HG02571 (cell line): ENCODE results near the gene IFT20.
A peak's percentile ranks its signal among the peaks of the same experiment; 100 is the strongest.

Experiments used
- ATAC-seq: cut with Tn5 transposase; IDR thresholded peaks from one replicate; pipeline ENCODE4 v1.9.1; 2021; ENCODE audit warnings: mild to moderate bottlenecking, moderate library complexity; ENCODE audit not compliant: unreplicated experiment

IFT20 gene

GRCh38 chr17:28338056-28338768, 2.9 kb upstream of the IFT20 start:
- no peak for ATAC-seq

GRCh38 chr17:28335959-28336871, 943 bp upstream of the IFT20 start:
- ATAC-seq = no peak

GRCh38 chr17:28334666-28335200, 539 bp downstream of the IFT20 start:
- ATAC-seq = no peak

- no peak for ATAC-seq
Measured at GRCh38 chr17:28334171-28334570, 1.1 kb downstream of the IFT20 start.

- ATAC-seq = no peak
Measured at GRCh38 chr17:28333083-28333746, 2.1 kb downstream of the IFT20 start.

- ATAC-seq = no peak
Measured at GRCh38 chr17:28331891-28332420, 3.3 kb downstream of the IFT20 start.

GRCh38 chr17:28330671-28331070, 4.6 kb downstream of the IFT20 start:
- no peak for ATAC-seq

GRCh38 chr17:28328325-28328724, 6.9 kb downstream of the IFT20 start:
- no peak for ATAC-seq

- no peak for ATAC-seq
Measured at GRCh38 chr17:28327709-28328108, 7.6 kb downstream of the IFT20 start.

- ATAC-seq = peak; percentile 67
Measured at GRCh38 chr17:28327031-28327607, 8.2 kb downstream of the IFT20 start.

GRCh38 chr17:28326114-28326513, 9.2 kb downstream of the IFT20 start:
- ATAC-seq = no peak

- ATAC-seq = no peak
Measured at GRCh38 chr17:28325211-28325610, 10.1 kb downstream of the IFT20 start.

- no peak for ATAC-seq
Measured at GRCh38 chr17:28324781-28325180, 10.5 kb downstream of the IFT20 start.

GRCh38 chr17:28324267-28324745, 11.0 kb downstream of the IFT20 start:
- ATAC-seq = no peak

GRCh38 chr17:28320215-28321061, 14.8 kb downstream of the IFT20 start:
- ATAC-seq = no peak

GRCh38 chr17:28319598-28319935, 15.7 kb downstream of the IFT20 start:
- no peak for ATAC-seq

- ATAC-seq = peak; percentile 93
Measured at GRCh38 chr17:28318759-28319597, 16.3 kb downstream of the IFT20 start, which contains the start of gene TMEM97. Gene TMEM97 (plus strand): TSS chr17:28319200. CDS start chr17:28319240, 40 bp downstream.

- ATAC-seq = peak; percentile 10
Measured at GRCh38 chr17:28317966-28318758, 17.1 kb downstream of the IFT20 start.
